Measurements from ENCODE around the gene PDLIM1. TPM values are rescaled to one million over a fixed set of nuclear protein-coding genes. Genes with fewer than 3 reads are reported as not detected.

PDLIM1 gene
- total and polyA plus RNA-seq, 5 donors from 2014 or later = 0.83 to 7.3 (median 2.6) TPM; not detected in 1

GRCh38 chr10:95324436-95325268, 33.8 kb upstream of the PDLIM1 start:
- H3K27me3 ChIP-seq (ENCODE audit: control insufficient read depth, insufficient read depth, low read length) = no peaks in the 10 kb centered on the region
- no peak overlapping the region for H3K27ac ChIP-seq (ENCODE audit: insufficient read depth, low read length, poor library complexity, severe bottlenecking)
- no peak for ATAC-seq (ENCODE audit: low read depth in 2 of 2)
- no peak for DNase-seq
- no peaks in the 10 kb centered on the region for H3K36me3 ChIP-seq (ENCODE audit: control insufficient read depth, insufficient read depth, low read length)
- no peaks in the 10 kb centered on the region for H3K9me3 Mint-ChIP-seq
- H3K4me3 Mint-ChIP-seq = no peak overlapping the region
- no peaks in the 10 kb centered on the region for H3K9me3 ChIP-seq (ENCODE audit: control insufficient read depth in 2 of 2, low read length in 2 of 2)
- H3K27me3 Mint-ChIP-seq = peaks cover 11% of the 10 kb centered on the region
- H3K4me1 ChIP-seq (ENCODE audit: control insufficient read depth, insufficient read depth, low read length, poor library complexity, severe bottlenecking) = no peaks in the 10 kb centered on the region
- no peaks in the 10 kb centered on the region for H3K36me3 Mint-ChIP-seq
- H3K4me1 Mint-ChIP-seq = no peaks in the 10 kb centered on the region
- H3K4me3 ChIP-seq (ENCODE audit: low read depth, low read length) = no peak overlapping the region
- H3K27ac Mint-ChIP-seq = no peak overlapping the region

DNA sequence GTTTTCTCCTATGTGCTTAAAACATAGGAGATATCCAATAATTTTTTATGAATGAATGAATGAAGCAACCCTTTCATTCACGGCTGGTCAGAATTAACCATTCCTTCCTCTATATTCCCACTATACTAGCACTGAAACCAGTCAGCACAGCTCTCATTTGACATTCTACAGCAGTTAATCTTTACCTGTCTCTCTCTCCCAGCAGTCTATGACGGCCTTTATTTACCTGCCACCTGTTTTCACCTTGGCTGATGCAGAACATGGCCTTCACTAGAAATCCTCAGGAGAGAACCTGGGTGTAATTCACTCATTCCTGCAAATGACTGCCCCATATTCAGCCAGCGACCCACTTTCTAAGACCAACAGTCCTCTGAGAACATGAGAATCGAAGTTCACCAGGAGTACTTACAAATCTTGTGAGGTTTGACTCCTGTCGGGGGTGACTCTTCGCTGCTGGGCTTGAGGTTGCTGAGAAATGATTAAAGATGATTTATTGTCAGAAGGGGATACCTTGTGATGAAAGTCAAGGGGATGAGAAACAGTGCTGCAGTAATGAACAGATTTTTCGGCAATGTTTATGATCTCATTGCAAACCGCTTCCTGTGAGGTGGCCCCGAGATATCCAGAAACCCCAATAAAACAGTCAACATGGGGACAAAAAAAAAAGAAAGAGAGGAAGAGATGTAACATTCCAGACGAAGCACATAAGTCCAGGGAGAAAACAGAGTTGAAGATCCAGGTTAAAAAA, 30.9 kb upstream of the PDLIM1 start:
- no peak overlapping the region for H3K4me3 Mint-ChIP-seq
- ATAC-seq (ENCODE audit: low read depth in 2 of 2) (no peak), DNase-seq (no peak)
- Histone ChIP-seq H3K27ac (ENCODE audit: insufficient read depth, low read length, poor library complexity, severe bottlenecking) (no peak overlapping the region), H3K4me3 (ENCODE audit: low read depth, low read length) (no peak overlapping the region), H3K9me3 (ENCODE audit: control insufficient read depth in 2 of 2, low read length in 2 of 2) (no peaks in the 10 kb centered on the region), H3K27me3 (ENCODE audit: control insufficient read depth, insufficient read depth, low read length) (no peaks in the 10 kb centered on the region), H3K4me1 (ENCODE audit: control insufficient read depth, insufficient read depth, low read length, poor library complexity, severe bottlenecking) (no peaks in the 10 kb centered on the region), H3K36me3 (ENCODE audit: control insufficient read depth, insufficient read depth, low read length) (no peaks in the 10 kb centered on the region)
- H3K36me3 Mint-ChIP-seq = no peaks in the 10 kb centered on the region
- no peak overlapping the region for H3K27ac Mint-ChIP-seq
- peaks cover 11% of the 10 kb centered on the region for H3K27me3 Mint-ChIP-seq
- no peaks in the 10 kb centered on the region for H3K9me3 Mint-ChIP-seq
- H3K4me1 Mint-ChIP-seq = no peaks in the 10 kb centered on the region

DNA sequence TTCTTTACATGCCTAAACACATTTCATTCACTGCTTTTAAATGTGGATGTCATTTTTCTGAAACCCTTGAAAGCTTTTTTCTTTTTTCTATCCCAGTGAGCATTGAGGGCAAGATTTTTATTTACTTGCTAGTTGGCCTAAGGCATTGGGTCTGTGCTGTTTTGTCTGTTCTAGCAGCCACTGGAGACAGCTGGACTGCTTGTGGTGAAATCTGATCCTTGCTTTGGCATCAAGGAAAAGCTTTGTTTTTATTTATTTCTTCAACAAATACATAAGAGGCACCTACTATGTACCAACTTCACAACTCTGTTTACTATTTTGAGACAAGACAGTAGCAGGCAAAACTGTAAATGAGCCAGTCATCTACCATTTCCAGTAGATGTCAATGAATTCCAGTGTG, 28.4 kb upstream of the PDLIM1 start:
- Histone ChIP-seq H3K27ac (ENCODE audit: insufficient read depth, low read length, poor library complexity, severe bottlenecking) (no peak overlapping the region), H3K4me1 (ENCODE audit: control insufficient read depth, insufficient read depth, low read length, poor library complexity, severe bottlenecking) (no peaks in the 10 kb centered on the region), H3K9me3 (ENCODE audit: control insufficient read depth in 2 of 2, low read length in 2 of 2) (no peaks in the 10 kb centered on the region), H3K36me3 (ENCODE audit: control insufficient read depth, insufficient read depth, low read length) (no peaks in the 10 kb centered on the region), H3K4me3 (ENCODE audit: low read depth, low read length) (no peak overlapping the region), H3K27me3 (ENCODE audit: control insufficient read depth, insufficient read depth, low read length) (no peaks in the 10 kb centered on the region)
- no peak overlapping the region for H3K4me3 Mint-ChIP-seq
- no peaks in the 10 kb centered on the region for H3K36me3 Mint-ChIP-seq
- no peak for DNase-seq
- no peak for ATAC-seq (ENCODE audit: low read depth in 2 of 2)
- H3K27ac Mint-ChIP-seq = no peak overlapping the region
- H3K27me3 Mint-ChIP-seq = peaks cover 11% of the 10 kb centered on the region
- H3K9me3 Mint-ChIP-seq = no peaks in the 10 kb centered on the region
- no peaks in the 10 kb centered on the region for H3K4me1 Mint-ChIP-seq

- Histone ChIP-seq H3K27me3 (ENCODE audit: control insufficient read depth, insufficient read depth, low read length) (no peaks in the 10 kb centered on the region), H3K36me3 (ENCODE audit: control insufficient read depth, insufficient read depth, low read length) (no peaks in the 10 kb centered on the region), H3K27ac (ENCODE audit: insufficient read depth, low read length, poor library complexity, severe bottlenecking) (no peak overlapping the region), H3K4me1 (ENCODE audit: control insufficient read depth, insufficient read depth, low read length, poor library complexity, severe bottlenecking) (no peaks in the 10 kb centered on the region), H3K4me3 (ENCODE audit: low read depth, low read length) (no peak overlapping the region), H3K9me3 (ENCODE audit: control insufficient read depth in 2 of 2, low read length in 2 of 2) (no peaks in the 10 kb centered on the region)
- no peak overlapping the region for H3K4me3 Mint-ChIP-seq
- H3K27ac Mint-ChIP-seq = no peak overlapping the region
- H3K36me3 Mint-ChIP-seq = no peaks in the 10 kb centered on the region
- peaks cover under 1% of the 10 kb centered on the region for H3K27me3 Mint-ChIP-seq
- DNase-seq (no peak), ATAC-seq (ENCODE audit: low read depth in 2 of 2) (no peak)
- no peaks in the 10 kb centered on the region for H3K4me1 Mint-ChIP-seq
- peaks cover 0 to 2% (median 0%) of the 10 kb centered on the region in 7 donors for H3K9me3 Mint-ChIP-seq
These were observed 24.7 kb upstream of the PDLIM1 start for GRCh38 chr10:95315509-95315908.

DNA sequence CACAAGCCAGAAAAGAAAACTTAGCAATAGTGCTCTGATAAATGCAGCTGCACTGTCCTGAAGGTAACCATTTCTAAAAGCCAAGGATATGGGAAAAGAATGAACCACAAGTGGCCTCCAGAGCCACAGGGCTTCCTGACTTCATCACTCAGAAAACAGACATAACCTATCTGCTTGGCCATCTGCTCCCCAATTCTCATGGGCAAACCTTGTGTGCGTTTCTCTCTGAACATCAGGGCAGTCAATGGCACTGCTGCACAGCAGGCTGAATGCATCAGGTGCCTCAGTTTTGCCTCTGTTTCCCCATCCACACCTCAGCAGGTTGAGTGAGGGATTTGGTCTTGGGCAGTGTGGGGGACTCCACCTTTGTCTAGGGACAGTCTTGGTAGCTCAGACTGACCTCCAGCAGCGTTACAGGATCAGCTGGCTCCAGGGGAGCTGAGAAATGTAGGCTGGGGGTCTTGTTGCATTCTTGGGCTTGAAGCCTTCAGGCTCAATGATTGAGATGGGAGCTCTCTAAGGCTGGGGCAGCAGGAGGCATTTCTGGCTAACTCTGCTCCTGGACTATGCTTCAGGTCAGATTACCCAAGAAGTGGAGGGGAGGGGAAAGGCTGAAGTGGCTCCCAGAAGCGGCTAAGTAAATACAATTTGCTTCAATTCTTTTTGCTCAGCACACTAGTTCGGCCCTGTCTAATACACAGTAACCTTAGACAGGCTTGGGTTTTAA, 23.6 kb upstream of the PDLIM1 start:
- Histone ChIP-seq H3K9me3 (ENCODE audit: control insufficient read depth in 2 of 2, low read length in 2 of 2) (no peaks in the 10 kb centered on the region), H3K27me3 (ENCODE audit: control insufficient read depth, insufficient read depth, low read length) (no peaks in the 10 kb centered on the region), H3K36me3 (ENCODE audit: control insufficient read depth, insufficient read depth, low read length) (no peaks in the 10 kb centered on the region), H3K4me3 (ENCODE audit: low read depth, low read length) (no peak overlapping the region), H3K27ac (ENCODE audit: insufficient read depth, low read length, poor library complexity, severe bottlenecking) (no peak overlapping the region), H3K4me1 (ENCODE audit: control insufficient read depth, insufficient read depth, low read length, poor library complexity, severe bottlenecking) (no peaks in the 10 kb centered on the region)
- no peaks in the 10 kb centered on the region for H3K27me3 Mint-ChIP-seq
- H3K36me3 Mint-ChIP-seq = no peaks in the 10 kb centered on the region
- DNase-seq = no peak
- peaks cover 0 to 4% (median 0%) of the 10 kb centered on the region in 4 donors for H3K4me1 Mint-ChIP-seq
- H3K27ac Mint-ChIP-seq = no peak overlapping the region
- ATAC-seq (ENCODE audit: low read depth in 2 of 2) = no peak
- peaks cover 0 to 2% (median 0%) of the 10 kb centered on the region in 7 donors for H3K9me3 Mint-ChIP-seq
- no peak overlapping the region for H3K4me3 Mint-ChIP-seq

- Mint-ChIP-seq H3K27me3 (no peaks in the 10 kb centered on the region), H3K9me3 (peaks cover 0 to 2% (median 0%) of the 10 kb centered on the region in 7 donors), H3K27ac (no peak overlapping the region), H3K4me3 (no peak overlapping the region), H3K36me3 (no peaks in the 10 kb centered on the region), H3K4me1 (peaks cover 0 to 4% (median 0%) of the 10 kb centered on the region in 4 donors)
- DNase-seq (no peak), ATAC-seq (ENCODE audit: low read depth in 2 of 2) (no peak)
- no peaks in the 10 kb centered on the region for H3K36me3 ChIP-seq (ENCODE audit: control insufficient read depth, insufficient read depth, low read length)
- no peaks in the 10 kb centered on the region for H3K27me3 ChIP-seq (ENCODE audit: control insufficient read depth, insufficient read depth, low read length)
- H3K4me3 ChIP-seq (ENCODE audit: low read depth, low read length) = no peak overlapping the region
- H3K4me1 ChIP-seq (ENCODE audit: control insufficient read depth, insufficient read depth, low read length, poor library complexity, severe bottlenecking) = no peaks in the 10 kb centered on the region
- H3K27ac ChIP-seq (ENCODE audit: insufficient read depth, low read length, poor library complexity, severe bottlenecking) = no peak overlapping the region
- H3K9me3 ChIP-seq (ENCODE audit: control insufficient read depth in 2 of 2, low read length in 2 of 2) = no peaks in the 10 kb centered on the region
These were observed 22.2 kb upstream of the PDLIM1 start for GRCh38 chr10:95312986-95313495.

DNA sequence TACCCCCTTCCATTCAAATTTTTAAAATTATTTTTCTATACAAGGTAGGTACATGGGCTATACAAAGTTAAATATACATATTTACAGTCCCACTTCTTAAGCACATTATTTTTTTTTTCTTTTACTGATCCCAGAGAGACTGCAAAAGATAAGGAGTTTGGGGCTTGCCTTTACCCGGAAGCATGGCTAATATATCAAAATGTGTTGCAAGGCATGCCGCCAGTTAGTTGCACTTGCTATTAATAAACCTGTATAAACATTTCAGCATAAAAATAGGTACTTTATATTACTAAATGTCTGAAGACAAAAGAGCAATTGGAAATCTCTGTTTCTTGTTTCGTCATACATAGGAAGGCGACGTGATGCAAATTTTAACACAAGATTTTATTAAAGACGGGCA, 21.5 kb upstream of the PDLIM1 start:
- H3K9me3 Mint-ChIP-seq = peaks cover 0 to 2% (median 0%) of the 10 kb centered on the region in 7 donors
- no peaks in the 10 kb centered on the region for H3K36me3 Mint-ChIP-seq
- no peaks in the 10 kb centered on the region for H3K27me3 Mint-ChIP-seq
- H3K4me3 ChIP-seq (ENCODE audit: low read depth, low read length) = no peak overlapping the region
- H3K27ac Mint-ChIP-seq = peak overlapping the region in 1 of 3 donors; percentile 7
- no peak overlapping the region for H3K27ac ChIP-seq (ENCODE audit: insufficient read depth, low read length, poor library complexity, severe bottlenecking)
- H3K9me3 ChIP-seq (ENCODE audit: control insufficient read depth in 2 of 2, low read length in 2 of 2) = no peaks in the 10 kb centered on the region
- no peaks in the 10 kb centered on the region for H3K27me3 ChIP-seq (ENCODE audit: control insufficient read depth, insufficient read depth, low read length)
- ATAC-seq (ENCODE audit: low read depth in 2 of 2) (no peak), DNase-seq (no peak)
- H3K4me1 ChIP-seq (ENCODE audit: control insufficient read depth, insufficient read depth, low read length, poor library complexity, severe bottlenecking) = no peaks in the 10 kb centered on the region
- no peak overlapping the region for H3K4me3 Mint-ChIP-seq
- no peaks in the 10 kb centered on the region for H3K36me3 ChIP-seq (ENCODE audit: control insufficient read depth, insufficient read depth, low read length)
- H3K4me1 Mint-ChIP-seq = peaks cover 0 to 4% (median 0%) of the 10 kb centered on the region in 4 donors
